CD14-positive monocyte (primary cell): ENCODE results near the gene FOXP1. TPM values are rescaled to one million over a fixed set of nuclear protein-coding genes. Genes with fewer than 3 reads are reported as not detected.

Experiments used
- DNase-seq, 3 donors: peaks; one replicate each; pipeline ENCODE4 v3.0.0-alpha.2; 2011 to 2022
- H2AFZ ChIP-seq: 2 replicates; pipeline ENCODE4 v1.6.0; 2012; ENCODE audit warnings: mild to moderate bottlenecking, low read depth, low read length, inconsistent platforms; ENCODE audit not compliant: insufficient read depth, poor library complexity, severe bottlenecking
- H3K27ac ChIP-seq, 2 donors: 1 replicate in 1 of 2; 2 replicates in 1 of 2; pipeline ENCODE4 v1.5.1; 2012 to 2013; ENCODE audit warnings: low read length in 2 of 2, control low read depth in 1 of 2, inconsistent platforms in 1 of 2, low read depth in 1 of 2, mild to moderate bottlenecking in 1 of 2
- H3K27me3 ChIP-seq, 2 donors: one replicate each; pipeline versions ENCODE4 v1.6.0 to v1.6.1; 2011 to 2013; ENCODE audit warnings: low read length in 2 of 2; ENCODE audit not compliant: control insufficient read depth in 2 of 2, insufficient read depth in 2 of 2
- H3K36me3 ChIP-seq, 2 donors: replicated peaks in 1 of 2; 1 replicate in 1 of 2; 2 replicates in 1 of 2; pipeline versions ENCODE4 v1.5.1 to v1.6.1; 2012 to 2013; ENCODE audit warnings: low read length in 2 of 2, control low read depth in 1 of 2, inconsistent platforms in 1 of 2, mild to moderate bottlenecking in 1 of 2; ENCODE audit not compliant: insufficient read depth in 2 of 2, control insufficient read depth in 1 of 2
- H3K4me1 ChIP-seq, 2 donors: 1 replicate in 1 of 2; 2 replicates in 1 of 2; pipeline versions ENCODE4 v1.5.1 to v1.6.1; 2012 to 2013; ENCODE audit warnings: low read length in 2 of 2, control low read depth in 1 of 2, inconsistent platforms in 1 of 2, mild to moderate bottlenecking in 1 of 2, moderate library complexity in 1 of 2; ENCODE audit not compliant: insufficient read depth in 2 of 2, control insufficient read depth in 1 of 2
- H3K4me2 ChIP-seq: replicated peaks from 2 replicates; pipeline ENCODE3; 2012; ENCODE audit warnings: low read length, moderate library complexity, mild to moderate bottlenecking; ENCODE audit not compliant: poor library complexity, severe bottlenecking; ENCODE audit errors: extremely low read depth
- H3K4me3 ChIP-seq, 3 experiments: fragments of 200-600 bp in 1 of 3; sonication (generic) in 1 of 3; replicated peaks in 1 of 3; 1 replicate in 2 of 3; 2 replicates in 1 of 3; pipeline ENCODE4 v1.5.1; 2011 to 2013; ENCODE audit warnings: low read length in 3 of 3, mild to moderate bottlenecking in 3 of 3, control low read depth in 2 of 3, low read depth in 2 of 3, inconsistent platforms in 1 of 3, moderate library complexity in 1 of 3
- H3K79me2 ChIP-seq: 2 replicates; pipeline ENCODE4 v1.6.0; 2012; ENCODE audit warnings: mild to moderate bottlenecking, control low read depth, inconsistent platforms, low read length, moderate library complexity; ENCODE audit not compliant: insufficient read depth
- H3K9ac ChIP-seq: 2 replicates; pipeline ENCODE4 v1.6.0; 2017; ENCODE audit warnings: low read length, mild to moderate bottlenecking; ENCODE audit not compliant: insufficient read depth, poor library complexity, severe bottlenecking
- H3K9me3 ChIP-seq, 2 donors: replicated peaks in 1 of 2; 1 replicate in 1 of 2; 2 replicates in 1 of 2; pipeline versions ENCODE4 v1.5.1 to v1.6.1; 2012 to 2013; ENCODE audit warnings: low read length in 2 of 2, control low read depth in 1 of 2; ENCODE audit not compliant: control insufficient read depth in 1 of 2, insufficient read depth in 1 of 2
- H4K20me1 ChIP-seq: 2 replicates; pipeline ENCODE4 v1.6.0; 2012; ENCODE audit warnings: mild to moderate bottlenecking, low read length, control low read depth, moderate library complexity; ENCODE audit not compliant: insufficient read depth
- H3K27ac Mint-ChIP-seq, 7 donors: one replicate each; pipeline ENCODE4 v1.8.0; 2020; ENCODE audit warnings: mild to moderate bottlenecking in 7 of 7, mixed read lengths in 7 of 7, moderate library complexity in 6 of 7, inconsistent platforms in 2 of 7
- H3K27me3 Mint-ChIP-seq, 3 donors: one replicate each; pipeline ENCODE4 v1.8.0; 2021 to 2022; ENCODE audit warnings: low read depth in 3 of 3, mild to moderate bottlenecking in 3 of 3, mixed read lengths in 3 of 3, moderate library complexity in 3 of 3, inconsistent platforms in 1 of 3
- H3K36me3 Mint-ChIP-seq, 2 donors: one replicate each; pipeline ENCODE4 v1.8.0; 2020; ENCODE audit warnings: mixed read lengths in 2 of 2, inconsistent platforms in 1 of 2, mild to moderate bottlenecking in 1 of 2
- H3K4me1 Mint-ChIP-seq: one replicate; pipeline ENCODE4 v1.8.0; 2020; ENCODE audit warnings: mild to moderate bottlenecking, mixed read lengths
- H3K4me3 Mint-ChIP-seq, 2 donors: one replicate each; pipeline ENCODE4 v1.8.0; 2020; ENCODE audit warnings: mild to moderate bottlenecking in 2 of 2, mixed read lengths in 2 of 2, moderate library complexity in 1 of 2
- H3K9me3 Mint-ChIP-seq, 7 donors: one replicate each; pipeline ENCODE4 v1.8.0; 2020 to 2022; ENCODE audit warnings: mixed read lengths in 7 of 7, mild to moderate bottlenecking in 6 of 7, moderate library complexity in 6 of 7, inconsistent platforms in 2 of 7
- CTCF ChIP-seq: fragments of 200-600 bp; IDR thresholded peaks from one replicate; pipeline ENCODE4 v1.8.0; 2022; ENCODE audit warnings: antibody characterized with exemption, mild to moderate bottlenecking
- WGBS: methylation state at CpG from one replicate; pipeline ENCODE4 v1.1.5; 2013; ENCODE audit warnings: missing lambda C conversion rate; ENCODE audit not compliant: insufficient coverage; 5-methylcytosine and 5-hydroxymethylcytosine counted together
- intact Hi-C, 2 donors: fragments of 100-400 bp; cut with micrococcal nuclease; formaldehyde crosslinking; loops; one replicate each; pipeline versions ENCODE4 v1.15.0 to v1.15.1; 2023
- polyA plus RNA-seq, 3 donors: library from polyadenylated mRNA; depleted of rRNA in 1 of 3; unstranded in 2 of 3; stranded (reverse) in 1 of 3; fragments of 300-500 nt in 2 of 3; fragments of >200 nt in 1 of 3; fragmentation: Illumina TruSeq in 2 of 3; gene quantifications; 1 replicate in 2 of 3; 2 replicates in 1 of 3; pipeline ENCODE4 v1.2.3, GENCODE V29; 2012 to 2021

Gene FOXP1
- polyA plus RNA-seq, 3 donors: 25.7 to 42.6 (median 27.8) TPM

DNA sequence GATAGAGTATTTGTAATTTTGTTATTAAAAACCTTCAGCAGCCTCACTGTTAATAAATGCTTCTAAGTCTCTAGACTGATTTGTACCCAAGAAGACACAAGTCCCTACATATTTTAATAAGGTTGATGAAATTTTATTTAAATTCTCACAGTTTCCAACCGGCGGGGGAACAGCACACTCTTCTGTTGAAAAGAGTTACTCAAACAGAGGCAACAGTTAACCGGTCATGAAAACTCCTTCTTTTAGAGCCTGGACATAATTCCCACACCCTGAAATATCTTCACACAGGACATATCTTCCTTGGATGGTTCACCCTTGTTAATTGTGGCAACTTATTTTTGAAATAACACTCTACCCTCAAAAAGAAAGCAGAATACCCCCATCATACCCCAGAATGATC, 278.8 kb downstream of the FOXP1 start:
- Histone ChIP-seq H3K4me2 (no peak overlapping the region), H3K9me3 (no peaks in the 10 kb centered on the region), H2AFZ (no peak overlapping the region), H3K79me2 (peaks cover 59% of the 10 kb centered on the region), H3K27ac (no peak overlapping the region), H4K20me1 (peaks cover 95% of the 10 kb centered on the region), H3K27me3 (no peaks in the 10 kb centered on the region), H3K9ac (no peak overlapping the region), H3K4me1 (peaks cover 7 to 12% of the 10 kb centered on the region in 2 donors), H3K36me3 (peaks cover 0 to 4% of the 10 kb centered on the region in 2 donors), H3K4me3 (no peak overlapping the region)
- Mint-ChIP-seq H3K36me3 (peaks cover 15 to 16% of the 10 kb centered on the region in 2 donors), H3K4me1 (peaks cover 34% of the 10 kb centered on the region), H3K27me3 (peaks cover 0 to 4% (median 0%) of the 10 kb centered on the region in 3 donors), H3K27ac (peak overlapping the region in 1 of 7 donors; percentile 85), H3K9me3 (no peaks in the 10 kb centered on the region), H3K4me3 (no peak overlapping the region)
- intact Hi-C loops: loop anchor here in 1 of 2 donors (10.0 kb wide), 1 partner anchor 280 kb away; the partner anchor contains the start of gene FOXP1
- TF ChIP-seq CTCF: no peak
- DNase-seq: no peak
- WGBS: 0% methylated on average over 1 of the region's 3 CpGs

GRCh38 chr3:71304247-71304646, 279.3 kb downstream of the FOXP1 start:
- TF ChIP-seq CTCF: no peak

More at GRCh38 chr3:71304247-71304646, 279.3 kb downstream of the FOXP1 start:
- Histone ChIP-seq H4K20me1 (peaks cover 95% of the 10 kb centered on the region), H3K27ac (no peak overlapping the region), H3K4me3 (no peak overlapping the region), H3K27me3 (no peaks in the 10 kb centered on the region), H2AFZ (no peak overlapping the region), H3K4me2 (no peak overlapping the region), H3K9me3 (no peaks in the 10 kb centered on the region), H3K9ac (peak overlapping the region; percentile 6), H3K79me2 (peaks cover 56% of the 10 kb centered on the region), H3K4me1 (peaks cover 7 to 12% of the 10 kb centered on the region in 2 donors), H3K36me3 (peaks cover 0 to 5% of the 10 kb centered on the region in 2 donors)
- Mint-ChIP-seq H3K4me1 (peaks cover 32% of the 10 kb centered on the region), H3K4me3 (no peak overlapping the region), H3K27ac (peak overlapping the region in 1 of 7 donors; percentile 15), H3K36me3 (peaks cover 18 to 20% of the 10 kb centered on the region in 2 donors), H3K9me3 (no peaks in the 10 kb centered on the region), H3K27me3 (peaks cover 0 to 4% (median 0%) of the 10 kb centered on the region in 3 donors)
- no peak for DNase-seq
- intact Hi-C loops: loop anchor here in 1 of 2 donors (10.0 kb wide), 1 partner anchor 281 kb away; the partner anchor contains the start of gene FOXP1
- WGBS: no CpG with 5 or more reads among the region's 3 CpGs
